Measurements from ENCODE around the gene MECP2.

- TF ChIP-seq TAF1 (IDR thresholded peaks at IDR 0.05; ENCODE audit: borderline replicate concordance, insufficient read depth, low read length) (no peak), POLR2AphosphoS5 (IDR thresholded peaks at IDR 0.05; ENCODE audit: low read depth, low read length) (no peak), SIN3A (IDR thresholded peaks at IDR 0.05; ENCODE audit: borderline replicate concordance, insufficient read depth, low read length) (no peak), REST (IDR thresholded peaks at IDR 0.05; ENCODE audit: insufficient read depth in 1 of 2, low read depth in 2 of 2, low read length in 2 of 2) (no peak), FOXP2 (optimal IDR thresholded peaks at IDR 0.05; ENCODE audit: borderline replicate concordance, extremely low read depth, extremely low read length, insufficient read depth) (no peak)
Observed at GRCh38 chrX:154027022-154027402, 70.5 kb downstream of the MECP2 start.

All from PFSK-1 (cell line).